Endothelial cell of umbilical vein (primary cell): Measurements from ENCODE around the gene FSD1L. TPM values are rescaled to one million over a fixed set of nuclear protein-coding genes. Genes with fewer than 3 reads are reported as not detected.

Source experiments
- BruUV-seq: library from RNA; stranded (reverse); fragments of 400-500 nt; replicated peaks from 2 replicates; lab custom pipeline; 2021; lab: Mats Ljungman, UMichigan
- CTCF ChIA-PET: fragments of 300-600, 350-600 bp; sonication (Branson Sonifier 250); formaldehyde crosslinking; loops from one replicate; lab custom pipeline; 2021; ENCODE audit warnings: antibody characterized with exemption, inconsistent platforms; lab: Charles Lee
- POLR2A ChIA-PET: fragments of 300-600, 350-600 bp; sonication (Branson Sonifier 250); formaldehyde crosslinking; loops from one replicate; lab custom pipeline; 2021; ENCODE audit warnings: antibody characterized with exemption, inconsistent platforms; lab: Charles Lee
- DNase-seq: peaks from one replicate; pipeline ENCODE4 v3.0.0-alpha.2; 2011; ENCODE audit warnings: low read depth, low spot score
- FAIRE-seq: peaks from 2 replicates; lab custom pipeline; 2011; peaks lifted over from hg19 to GRCh38; lab: Jason Lieb, UNC
- H2AFZ ChIP-seq: 2 replicates; pipeline ENCODE4 v1.6.0; 2012; ENCODE audit warnings: low read depth, low read length, control low read depth, inconsistent platforms
- H3K27ac ChIP-seq: 2 replicates; pipeline ENCODE4 v1.5.1; 2011; ENCODE audit warnings: low read depth, mild to moderate bottlenecking, control low read depth, low read length, moderate library complexity; ENCODE audit not compliant: insufficient read depth
- H3K27me3 ChIP-seq, 2 experiments: 2 replicates each; pipeline versions ENCODE4 v1.6.0 to v1.6.1; 2011; ENCODE audit warnings: low read length in 2 of 2, mixed read lengths in 1 of 2; ENCODE audit not compliant: control insufficient read depth in 2 of 2, insufficient read depth in 2 of 2
- H3K36me3 ChIP-seq, 2 experiments: 2 replicates in 1 of 2; 3 replicates in 1 of 2; pipeline ENCODE4 v1.5.1; 2011; ENCODE audit warnings: low read length in 2 of 2, mild to moderate bottlenecking in 1 of 2, moderate library complexity in 1 of 2; ENCODE audit not compliant: control insufficient read depth in 2 of 2, insufficient read depth in 2 of 2; ENCODE audit errors: extremely low read depth in 1 of 2
- H3K4me1 ChIP-seq: 3 replicates; pipeline ENCODE4 v1.5.1; 2011; ENCODE audit warnings: mild to moderate bottlenecking, low read length; ENCODE audit not compliant: control insufficient read depth, insufficient read depth; ENCODE audit errors: extremely low read depth
- H3K4me2 ChIP-seq: 2 replicates; pipeline ENCODE4 v1.6.1; 2011; ENCODE audit warnings: low read length, control low read depth, mixed read lengths; ENCODE audit not compliant: insufficient read depth
- H3K4me3 ChIP-seq, 3 experiments: fragments of 200-600 bp in 1 of 3; sonication (generic), shearing (Covaris generic) in 1 of 3; replicated peaks in 1 of 3; 2 replicates each; pipeline ENCODE4 v1.5.1; 2011 to 2016; ENCODE audit warnings: control low read depth in 3 of 3, low read length in 3 of 3, mild to moderate bottlenecking in 2 of 3, inconsistent platforms in 1 of 3, low read depth in 1 of 3, moderate library complexity in 1 of 3; ENCODE audit not compliant: insufficient read depth in 1 of 3
- H3K79me2 ChIP-seq: 2 replicates; pipeline ENCODE4 v1.6.0; 2012; ENCODE audit warnings: low read length, inconsistent platforms; ENCODE audit not compliant: control insufficient read depth, insufficient read depth
- H3K9ac ChIP-seq: replicated peaks from 2 replicates; pipeline ENCODE3; 2011; ENCODE audit warnings: low read length, control low read depth; ENCODE audit not compliant: insufficient read depth; ENCODE audit errors: extremely low read depth
- H3K9me1 ChIP-seq: replicated peaks from 3 replicates; pipeline ENCODE4 v1.6.0; 2011; ENCODE audit warnings: mild to moderate bottlenecking, low read length; ENCODE audit not compliant: control insufficient read depth, insufficient read depth; ENCODE audit errors: extremely low read depth
- H3K9me3 ChIP-seq: replicated peaks from 2 replicates; pipeline ENCODE4 v1.5.1; 2012; ENCODE audit warnings: low read length, inconsistent platforms; ENCODE audit not compliant: control insufficient read depth, insufficient read depth
- H4K20me1 ChIP-seq: replicated peaks from 2 replicates; pipeline ENCODE3; 2011; ENCODE audit warnings: mild to moderate bottlenecking, low read length; ENCODE audit not compliant: control insufficient read depth, insufficient read depth; ENCODE audit errors: extremely low read depth
- CTCF ChIP-seq, 2 donors: IDR thresholded peaks; 1 replicate in 1 of 2; 2 replicates in 1 of 2; pipeline ENCODE4 v1.5.1; 2011; ENCODE audit warnings: low read length in 2 of 2, mild to moderate bottlenecking in 2 of 2, moderate library complexity in 2 of 2, control low read depth in 1 of 2, inconsistent platforms in 1 of 2, low read depth in 1 of 2; ENCODE audit not compliant: insufficient read depth in 1 of 2; ENCODE audit errors: extremely low read depth in 1 of 2
- EZH2 ChIP-seq: IDR thresholded peaks from 2 replicates; pipeline ENCODE4 v1.6.1; 2012; ENCODE audit warnings: borderline replicate concordance, low read depth, mild to moderate bottlenecking, moderate library complexity, low read length, inconsistent platforms; ENCODE audit not compliant: severe bottlenecking
- FOS ChIP-seq: IDR thresholded peaks from 2 replicates; pipeline ENCODE4 v1.6.1; 2011; ENCODE audit warnings: mild to moderate bottlenecking, low read length, moderate library complexity, borderline replicate concordance; ENCODE audit not compliant: insufficient read depth
- GATA2 ChIP-seq: IDR thresholded peaks from 2 replicates; pipeline ENCODE4 v1.7.0; 2011; ENCODE audit warnings: low read depth, mild to moderate bottlenecking, moderate library complexity, mixed read lengths, low read length; ENCODE audit not compliant: insufficient read length, insufficient read depth
- JUN ChIP-seq: IDR thresholded peaks from 2 replicates; pipeline ENCODE4 v1.6.1; 2011; ENCODE audit warnings: borderline replicate concordance, low read depth; ENCODE audit not compliant: insufficient read length, insufficient read depth
- MAX ChIP-seq: IDR thresholded peaks from 2 replicates; pipeline ENCODE4 v1.6.1; 2011; ENCODE audit not compliant: insufficient read depth, insufficient read length
- MYC ChIP-seq: IDR thresholded peaks from one replicate; pipeline ENCODE4 v1.6.1; 2011; ENCODE audit warnings: mild to moderate bottlenecking, low read depth, low read length
- POLR2A ChIP-seq: IDR thresholded peaks from 2 replicates; pipeline ENCODE4 v1.6.1; 2012; ENCODE audit warnings: low read depth, mild to moderate bottlenecking, control low read depth, low read length
- POLR2AphosphoS5 ChIP-seq: IDR thresholded peaks from 2 replicates; pipeline ENCODE4 v1.6.1; 2012; ENCODE audit warnings: low read depth, mild to moderate bottlenecking, control low read depth, low read length, moderate library complexity; ENCODE audit not compliant: insufficient read depth
- dilution Hi-C: fragments of 300-500 bp; cut with MboI; formaldehyde crosslinking; loops from one replicate; pipeline ENCODE4 v1.15.0; 2019; ENCODE audit warnings: low sequenced_read_pairs; ENCODE audit not compliant: extremely low pct_ligation_motif_present
- intact Hi-C: fragments of 100-400 bp; cut with micrococcal nuclease; formaldehyde crosslinking; loops from one replicate; pipeline ENCODE4 v1.10.0; 2022
- polyA plus RNA-seq, 4 experiments: library from polyadenylated mRNA; depleted of rRNA in 3 of 4; stranded (reverse) in 3 of 4; unstranded in 1 of 4; fragments of >200 nt; gene quantifications; 2 replicates each; pipeline versions ENCODE4 v1.2.1 to v1.2.3, GENCODE V29; 2011 to 2012; ENCODE audit warnings: missing spikeins in 1 of 4
- total RNA-seq: library from RNA; stranded (reverse); gene quantifications from 2 replicates; pipeline ENCODE4 v1.2.3, GENCODE V29; 2021

FSD1L gene
- total and polyA plus RNA-seq, 2 donors (not counting 3 experiments of a cell fraction or from before 2014, with no cell fraction given): 0.69 to 8.5 TPM

GRCh38 chr9:105401651-105402050 is 46.2 kb upstream of the FSD1L start:
- Histone ChIP-seq H3K27ac (no peak overlapping the region), H3K9ac (no peak overlapping the region), H3K9me3 (no peaks in the 10 kb centered on the region), H2AFZ (no peak overlapping the region), H3K4me3 (no peak overlapping the region), H4K20me1 (no peaks in the 10 kb centered on the region), H3K36me3 (no peaks in the 10 kb centered on the region), H3K4me1 (peaks cover 6% of the 10 kb centered on the region), H3K27me3 (no peaks in the 10 kb centered on the region), H3K4me2 (no peak overlapping the region), H3K9me1 (no peaks in the 10 kb centered on the region), H3K79me2 (no peaks in the 10 kb centered on the region)
- FAIRE-seq (no peak), DNase-seq (peak; percentile 19)
- ChIA-PET POLR2A (no interaction called here), CTCF (interaction anchor here (1.0 to 1.3 kb wide), 3 partner anchors 10 to 242 kb away, joined by 3 to 4 read pairs (median 3); no protein-coding TSS in a partner anchor)
- no TSS peak for BruUV-seq
- no peak for TF ChIP-seq EZH2
- TF ChIP-seq POLR2AphosphoS5: no peak
- TF ChIP-seq JUN: no peak
- TF ChIP-seq MYC: no peak
- no peak for TF ChIP-seq CTCF (IDR thresholded peaks at IDR 0.05; ENCODE audit: extremely low read depth in 1 of 2, insufficient read depth in 1 of 2, low read depth in 1 of 2, low read length in 2 of 2)
- no peak for TF ChIP-seq MAX
- TF ChIP-seq GATA2: no peak
- TF ChIP-seq FOS: no peak
- TF ChIP-seq POLR2A: no peak
- intact Hi-C loops (no loop called here), dilution Hi-C loops (no loop called here)
